ENCODE results near the gene MB21D2.
A peak's percentile ranks its signal among the peaks of the same experiment; 100 is the strongest.

- TF ChIP-seq CTCF (IDR thresholded peaks at IDR 0.05) (peak; percentile 60), EZH2 (IDR thresholded peaks at IDR 0.05; ENCODE audit: borderline replicate concordance, insufficient read depth, low read depth, low read length, poor library complexity, severe bottlenecking) (no peak)
Measured at GRCh38 chr3:192802957-192803899, 114.4 kb downstream of the MB21D2 start.

Data from B cell (primary cell).